Esophagus squamous epithelium (tissue), 5 donors: ENCODE measurements around the gene THBS1. TPM values are rescaled to one million over a fixed set of nuclear protein-coding genes. Genes with fewer than 3 reads are reported as not detected.

Source experiments
- DNase-seq: peaks from one replicate; lab custom pipeline; 2025; lab: John Stamatoyannopoulos, UW
- H3K27ac ChIP-seq, 4 donors: fragments of 200-600 bp; sonication (generic); one replicate each; pipeline ENCODE4 v1.5.1; 2016 to 2019; ENCODE audit warnings: mild to moderate bottlenecking in 1 of 4
- H3K27me3 ChIP-seq, 4 donors: fragments of 200-600 bp; sonication (generic); 1 replicate in 3 of 4; 2 replicates in 1 of 4; pipeline versions ENCODE4 v1.5.1 to v1.6.0; 2017 to 2021; ENCODE audit warnings: antibody characterized with exemption in 1 of 4
- H3K36me3 ChIP-seq, 3 donors: fragments of 200-600 bp; sonication (generic); one replicate each; pipeline ENCODE4 v1.5.1; 2016 to 2019
- H3K4me1 ChIP-seq, 3 donors: fragments of 200-600 bp; sonication (generic); one replicate each; pipeline ENCODE4 v1.5.1; 2017 to 2019
- H3K4me3 ChIP-seq, 4 donors: fragments of 200-600 bp; sonication (generic); 1 replicate in 3 of 4; 2 replicates in 1 of 4; pipeline ENCODE4 v1.5.1; 2016 to 2019; ENCODE audit warnings: mild to moderate bottlenecking in 2 of 4, moderate library complexity in 1 of 4
- H3K9me3 ChIP-seq, 3 donors: fragments of 200-600 bp; sonication (generic); one replicate each; pipeline ENCODE4 v1.5.1; 2016 to 2019
- POLR2A ChIP-seq, 4 donors: fragments of 450-650 bp; IDR thresholded peaks; one replicate each; pipeline ENCODE4 v1.6.1; 2017; ENCODE audit warnings: antibody characterized with exemption in 4 of 4, mild to moderate bottlenecking in 4 of 4, moderate library complexity in 3 of 4
- WGBS, 2 donors: methylation state at CpG; one replicate each; pipeline ENCODE4 v1.1.5; 2018; 5-methylcytosine and 5-hydroxymethylcytosine counted together
- intact Hi-C: fragments of 100-400 bp; cut with DNase I; formaldehyde crosslinking; loops from one replicate; pipeline ENCODE4 v1.15.0; 2022
- total RNA-seq, 4 donors: library from RNA; depleted of rRNA; stranded (reverse); fragments of >200 nt; gene quantifications; one replicate each; pipeline ENCODE4 v1.1.0, GENCODE V29; 2016
- TF ChIP-seq, protein P1 (sequence below), 6 experiments: fragments of 450-650 bp in 4 of 6; fragments of 200-600 bp in 2 of 6; sonication (generic) in 2 of 6; IDR thresholded peaks; one replicate each; pipeline ENCODE4 v1.5.1; 2016 to 2019; ENCODE audit warnings: antibody characterized with exemption in 6 of 6, mild to moderate bottlenecking in 4 of 6, moderate library complexity in 4 of 6
- donor health status: DM: yes; HTN: yes; CAD: no.

THBS1 gene
- total RNA-seq, 4 donors from 2014 or later: 6.3 to 110 (median 63.8) TPM

DNA sequence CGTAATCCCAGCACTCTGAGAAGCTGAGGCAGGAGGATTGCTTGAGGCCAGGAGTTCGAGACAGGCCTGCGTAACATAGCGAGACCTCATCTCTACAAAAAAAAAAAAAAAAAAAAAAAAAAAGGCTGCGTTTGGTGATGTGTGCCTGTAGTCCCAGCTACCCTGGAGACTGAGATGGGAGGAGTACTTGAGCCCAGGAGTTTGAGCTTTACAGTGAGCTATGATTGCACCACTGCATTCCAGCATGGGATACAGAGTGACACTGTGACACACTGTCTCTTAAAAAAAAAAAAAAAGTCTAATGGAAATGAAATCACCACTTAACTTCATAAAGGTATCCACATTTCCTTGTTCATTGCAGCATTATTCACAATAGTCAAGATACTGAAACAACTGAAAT is 65.5 kb downstream of the THBS1 start:
- H3K4me3 ChIP-seq: no peak overlapping the region
- H3K36me3 ChIP-seq: no peaks in the 10 kb centered on the region
- TF ChIP-seq, protein P1, sequence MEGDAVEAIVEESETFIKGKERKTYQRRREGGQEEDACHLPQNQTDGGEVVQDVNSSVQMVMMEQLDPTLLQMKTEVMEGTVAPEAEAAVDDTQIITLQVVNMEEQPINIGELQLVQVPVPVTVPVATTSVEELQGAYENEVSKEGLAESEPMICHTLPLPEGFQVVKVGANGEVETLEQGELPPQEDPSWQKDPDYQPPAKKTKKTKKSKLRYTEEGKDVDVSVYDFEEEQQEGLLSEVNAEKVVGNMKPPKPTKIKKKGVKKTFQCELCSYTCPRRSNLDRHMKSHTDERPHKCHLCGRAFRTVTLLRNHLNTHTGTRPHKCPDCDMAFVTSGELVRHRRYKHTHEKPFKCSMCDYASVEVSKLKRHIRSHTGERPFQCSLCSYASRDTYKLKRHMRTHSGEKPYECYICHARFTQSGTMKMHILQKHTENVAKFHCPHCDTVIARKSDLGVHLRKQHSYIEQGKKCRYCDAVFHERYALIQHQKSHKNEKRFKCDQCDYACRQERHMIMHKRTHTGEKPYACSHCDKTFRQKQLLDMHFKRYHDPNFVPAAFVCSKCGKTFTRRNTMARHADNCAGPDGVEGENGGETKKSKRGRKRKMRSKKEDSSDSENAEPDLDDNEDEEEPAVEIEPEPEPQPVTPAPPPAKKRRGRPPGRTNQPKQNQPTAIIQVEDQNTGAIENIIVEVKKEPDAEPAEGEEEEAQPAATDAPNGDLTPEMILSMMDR (IDR thresholded peaks at IDR 0.05): no peak
- no peak for TF ChIP-seq POLR2A (IDR thresholded peaks at IDR 0.05)
- H3K27ac ChIP-seq: no peak overlapping the region
- DNase-seq: no peak
- no peaks in the 10 kb centered on the region for H3K27me3 ChIP-seq
- 91 to 94% methylated on average over 3 to 5 of the region's 5 CpGs for WGBS, 2 donors
- intact Hi-C loops: no loop called here
- H3K9me3 ChIP-seq: no peaks in the 10 kb centered on the region
- H3K4me1 ChIP-seq: peaks cover 0 to 18% (median 6%) of the 10 kb centered on the region in 3 donors

Other genes starting within 250 kb of the THBS1 start
- gene FSIP1, start 201.8 kb downstream of the THBS1 start, total RNA-seq: under 1 TPM in 3 of 4 donors, not detected in 1; 0.38 to 0.91 (median 0.57) TPM